NCI-H2196 (cell line): ENCODE data around the gene C4A.
"Not testable (repeated sequence)": the region's sequence is repeated elsewhere in the genome, so short reads cannot be mapped to it uniquely, and the experiment has no call there.

ENCODE experiments used
- DNase-seq: peaks from one replicate; lab custom pipeline; 2025; ENCODE audit not compliant: unreplicated experiment; lab: John Stamatoyannopoulos, UW

C4A gene

GRCh38 chr6:32022100-32022499 is 40.2 kb downstream of the C4A start:
- not testable (repeated sequence) for DNase-seq

- not testable (repeated sequence) for DNase-seq
Measured at GRCh38 chr6:32028631-32029030, 46.8 kb downstream of the C4A start.

- DNase-seq, result not testable (repeated sequence)
Measured at GRCh38 chr6:32029553-32029952, 47.7 kb downstream of the C4A start.

- DNase-seq, result not testable (repeated sequence)
Measured at GRCh38 chr6:32035283-32036013, 53.6 kb downstream of the C4A start.

DNA sequence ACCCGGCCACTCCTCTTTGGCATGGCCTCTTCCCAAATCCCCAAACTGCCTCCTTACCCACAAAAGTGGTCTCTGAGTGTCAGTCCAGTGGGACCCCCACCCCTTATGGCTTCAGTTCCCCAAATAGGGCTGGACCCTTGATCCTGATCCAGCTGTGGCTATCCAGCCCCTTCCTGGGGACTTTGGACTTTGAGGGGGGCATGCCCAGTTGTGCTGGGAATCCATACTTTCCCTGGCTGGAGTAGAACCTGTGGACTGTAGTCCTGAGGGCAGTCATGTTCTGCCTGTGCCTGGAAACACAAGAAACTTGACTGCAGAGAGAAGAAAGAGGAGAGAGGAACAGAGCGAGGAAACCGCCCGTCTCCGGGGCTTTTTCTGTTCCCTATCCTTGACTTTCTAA is 55.3 kb downstream of the C4A start:
- not testable (repeated sequence) for DNase-seq

DNA sequence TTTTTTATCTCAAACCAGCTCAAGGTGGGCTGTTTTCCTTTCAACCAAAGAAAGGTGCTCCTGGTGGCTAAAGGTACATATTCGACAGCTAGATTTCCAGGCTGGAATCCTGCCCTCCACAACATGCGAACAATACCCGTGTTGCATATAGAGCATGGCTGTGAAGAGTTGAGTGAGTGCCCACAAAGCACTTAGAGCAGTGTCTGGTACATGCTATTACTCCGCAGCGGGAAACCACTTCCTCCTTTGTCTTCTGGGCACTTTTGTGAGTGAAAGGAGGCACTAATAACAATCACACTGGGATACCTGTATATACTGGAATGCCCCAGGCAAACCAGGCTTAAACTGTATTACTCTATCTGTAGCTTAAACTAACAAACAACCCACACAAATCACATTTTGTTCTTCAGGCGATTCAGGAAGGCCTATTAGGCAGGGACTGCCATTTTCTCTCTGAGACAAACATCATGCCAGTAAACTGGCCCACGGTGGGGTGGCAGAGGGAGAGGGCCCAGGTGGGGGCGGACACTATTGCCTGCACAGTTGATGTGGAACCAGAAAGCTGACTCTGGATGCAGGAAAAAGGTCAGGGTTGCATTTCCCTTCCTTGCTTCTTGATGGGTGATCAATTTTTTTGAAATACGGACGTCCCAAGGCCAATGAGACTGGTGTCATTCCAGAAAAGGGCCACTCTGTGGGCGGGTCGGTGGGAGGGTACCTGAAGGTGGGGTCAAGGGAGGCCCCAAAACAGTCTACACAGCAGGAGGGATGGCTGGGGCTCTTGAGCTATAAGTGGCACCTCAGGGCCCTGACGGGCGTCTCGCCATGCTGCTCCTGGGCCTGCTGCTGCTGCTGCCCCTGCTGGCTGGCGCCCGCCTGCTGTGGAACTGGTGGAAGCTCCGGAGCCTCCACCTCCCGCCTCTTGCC is 56.0 kb downstream of the C4A start, which contains the start of gene CYP21A2:
Gene CYP21A2, plus strand, starts transcription at position 818 of the 927 bp plus-strand sequence. Its CDS starts 8 bp downstream, at position 826.
- not testable (repeated sequence) for DNase-seq

- not testable (repeated sequence) for DNase-seq
Measured at GRCh38 chr6:32038878-32039277, 57.0 kb downstream of the C4A start.

DNA sequence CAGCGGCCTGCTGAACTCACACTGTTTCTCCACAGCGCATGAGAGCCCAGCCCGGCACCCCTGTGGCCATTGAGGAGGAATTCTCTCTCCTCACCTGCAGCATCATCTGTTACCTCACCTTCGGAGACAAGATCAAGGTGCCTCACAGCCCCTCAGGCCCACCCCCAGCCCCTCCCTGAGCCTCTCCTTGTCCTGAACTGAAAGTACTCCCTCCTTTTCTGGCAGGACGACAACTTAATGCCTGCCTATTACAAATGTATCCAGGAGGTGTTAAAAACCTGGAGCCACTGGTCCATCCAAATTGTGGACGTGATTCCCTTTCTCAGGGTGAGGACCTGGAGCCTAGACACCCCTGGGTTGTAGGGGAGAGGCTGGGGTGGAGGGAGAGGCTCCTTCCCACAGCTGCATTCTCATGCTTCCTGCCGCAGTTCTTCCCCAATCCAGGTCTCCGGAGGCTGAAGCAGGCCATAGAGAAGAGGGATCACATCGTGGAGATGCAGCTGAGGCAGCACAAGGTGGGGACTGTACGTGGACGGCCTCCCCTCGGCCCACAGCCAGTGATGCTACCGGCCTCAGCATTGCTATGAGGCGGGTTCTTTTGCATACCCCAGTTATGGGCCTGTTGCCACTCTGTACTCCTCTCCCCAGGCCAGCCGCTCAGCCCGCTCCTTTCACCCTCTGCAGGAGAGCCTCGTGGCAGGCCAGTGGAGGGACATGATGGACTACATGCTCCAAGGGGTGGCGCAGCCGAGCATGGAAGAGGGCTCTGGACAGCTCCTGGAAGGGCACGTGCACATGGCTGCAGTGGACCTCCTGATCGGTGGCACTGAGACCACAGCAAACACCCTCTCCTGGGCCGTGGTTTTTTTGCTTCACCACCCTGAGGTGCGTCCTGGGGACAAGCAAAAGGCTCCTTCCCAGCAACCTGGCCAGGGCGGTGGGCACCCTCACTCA is 57.7 kb downstream of the C4A start:
- not testable (repeated sequence) for DNase-seq

GRCh38 chr6:32040299-32041049 is 58.6 kb downstream of the C4A start:
- not testable (repeated sequence) for DNase-seq

DNA sequence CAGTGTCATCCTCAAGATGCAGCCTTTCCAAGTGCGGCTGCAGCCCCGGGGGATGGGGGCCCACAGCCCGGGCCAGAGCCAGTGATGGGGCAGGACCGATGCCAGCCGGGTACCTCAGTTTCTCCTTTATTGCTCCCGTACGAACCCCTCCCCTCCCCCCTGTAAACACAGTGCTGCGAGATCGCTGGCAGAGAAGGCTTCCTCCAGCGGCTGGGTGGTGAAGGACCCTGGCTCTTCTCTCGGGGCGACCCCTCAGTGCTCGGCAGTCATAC is 59.1 kb downstream of the C4A start:
- DNase-seq, result not testable (repeated sequence)

GRCh38 chr6:32041385-32041784 is 59.5 kb downstream of the C4A start:
- not testable (repeated sequence) for DNase-seq

DNA sequence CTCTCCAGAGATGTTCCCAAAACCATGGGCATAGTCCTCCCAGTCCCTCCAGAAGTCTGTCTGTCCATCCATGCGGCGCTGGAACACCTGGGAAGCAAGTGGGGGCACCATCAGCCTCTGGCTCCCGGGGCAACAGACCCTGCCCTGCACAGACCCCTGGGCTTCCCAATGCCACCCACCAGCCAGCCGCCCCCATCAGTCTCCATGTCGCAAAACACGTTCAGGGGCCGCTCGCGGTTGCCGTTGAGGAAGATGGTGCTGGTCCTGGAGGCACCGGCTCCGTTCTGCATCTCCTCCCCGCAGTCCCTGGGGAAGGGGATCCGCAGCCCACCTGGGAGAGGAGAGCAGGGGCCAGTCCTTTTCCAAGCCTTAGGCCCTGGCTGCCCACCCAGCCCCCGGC is 60.4 kb downstream of the C4A start:
- not testable (repeated sequence) for DNase-seq

GRCh38 chr6:32043589-32044380 is 61.9 kb downstream of the C4A start:
- not testable (repeated sequence) for DNase-seq

- not testable (repeated sequence) for DNase-seq
Measured at GRCh38 chr6:32044916-32045315, 63.1 kb downstream of the C4A start.

DNA sequence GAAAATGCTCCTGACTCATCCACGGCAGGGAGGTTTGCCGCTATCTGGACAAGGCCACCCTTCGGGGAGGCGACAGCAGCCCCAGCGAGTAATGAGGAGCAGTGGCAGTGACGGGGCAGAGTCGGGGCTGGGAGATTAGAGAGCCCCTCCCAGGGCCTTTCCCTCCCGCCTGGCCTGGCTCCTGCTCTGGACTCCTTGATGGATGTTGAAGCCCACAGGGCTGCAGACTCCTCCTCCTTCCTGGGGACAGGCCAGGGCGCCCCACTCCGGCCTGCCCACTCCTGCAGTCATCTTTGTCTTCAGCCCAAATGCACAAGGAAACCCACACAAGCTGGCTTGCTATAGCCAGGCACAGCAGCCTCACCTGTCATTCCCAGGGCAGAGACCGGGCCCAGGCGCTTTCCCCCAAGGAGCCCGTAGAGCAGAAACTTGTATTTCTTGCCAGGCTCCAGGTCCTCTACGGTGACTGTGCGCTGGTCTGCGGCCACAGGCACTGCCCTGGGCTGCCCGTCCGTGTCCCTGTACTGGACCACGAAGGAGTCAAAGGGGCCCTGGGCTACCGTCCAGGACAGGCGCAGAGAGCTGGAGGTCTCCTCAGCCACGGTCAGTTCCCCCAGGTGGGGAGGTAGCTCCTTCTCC is 64.1 kb downstream of the C4A start:
- no peak for DNase-seq

DNA sequence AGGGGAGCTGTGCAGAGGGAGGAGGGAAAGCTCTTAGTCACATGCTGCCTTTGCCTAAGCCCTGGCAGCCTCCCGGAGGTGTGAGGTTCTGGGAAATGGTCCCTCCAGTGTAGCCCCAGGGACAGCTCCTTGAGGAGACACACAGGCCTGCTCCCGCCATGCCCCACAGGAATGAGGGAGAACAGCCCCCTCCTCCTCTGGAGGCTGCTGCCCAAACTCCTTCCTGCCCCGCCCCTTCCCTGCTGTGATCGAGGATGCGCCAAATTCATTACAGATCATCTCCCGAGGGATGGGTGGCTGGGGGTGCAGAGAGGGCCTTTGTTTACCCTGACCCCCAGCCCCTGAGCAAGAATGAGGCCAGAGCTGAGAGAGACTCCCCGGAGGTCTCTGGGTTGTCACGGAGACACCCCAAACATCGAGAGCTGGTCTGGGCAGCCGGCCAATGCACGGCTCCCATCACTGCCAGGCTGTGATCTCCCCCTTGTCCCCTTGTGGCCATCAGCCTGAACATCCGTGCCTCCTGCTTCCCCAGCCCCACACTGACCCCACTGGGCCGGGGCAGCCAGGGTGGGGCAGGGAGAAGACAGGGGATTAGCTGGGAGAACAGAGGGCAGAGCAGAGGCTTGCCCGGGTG is 64.7 kb downstream of the C4A start:
- peak; percentile 19 for DNase-seq

- DNase-seq, result no peak
Measured at GRCh38 chr6:32047084-32047478, 65.2 kb downstream of the C4A start.

DNA sequence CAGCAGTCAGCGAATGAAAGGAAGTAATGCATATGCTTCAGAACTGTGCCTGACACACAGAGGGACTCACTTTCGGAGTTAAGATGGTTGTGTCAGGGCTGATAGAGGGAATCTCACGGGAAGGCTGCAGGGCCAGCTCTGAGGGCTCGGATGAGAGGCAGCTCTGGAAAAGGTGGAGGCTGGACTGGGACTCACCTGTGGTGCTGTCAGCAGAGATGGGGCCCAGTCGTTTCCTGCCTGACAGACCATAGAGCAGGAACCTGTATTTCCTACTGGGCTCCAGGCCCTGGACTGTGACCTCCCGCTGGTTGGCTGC is 65.6 kb downstream of the C4A start:
- no peak for DNase-seq
